ENCODE data around the gene MSX2.

MSX2 gene

DNA sequence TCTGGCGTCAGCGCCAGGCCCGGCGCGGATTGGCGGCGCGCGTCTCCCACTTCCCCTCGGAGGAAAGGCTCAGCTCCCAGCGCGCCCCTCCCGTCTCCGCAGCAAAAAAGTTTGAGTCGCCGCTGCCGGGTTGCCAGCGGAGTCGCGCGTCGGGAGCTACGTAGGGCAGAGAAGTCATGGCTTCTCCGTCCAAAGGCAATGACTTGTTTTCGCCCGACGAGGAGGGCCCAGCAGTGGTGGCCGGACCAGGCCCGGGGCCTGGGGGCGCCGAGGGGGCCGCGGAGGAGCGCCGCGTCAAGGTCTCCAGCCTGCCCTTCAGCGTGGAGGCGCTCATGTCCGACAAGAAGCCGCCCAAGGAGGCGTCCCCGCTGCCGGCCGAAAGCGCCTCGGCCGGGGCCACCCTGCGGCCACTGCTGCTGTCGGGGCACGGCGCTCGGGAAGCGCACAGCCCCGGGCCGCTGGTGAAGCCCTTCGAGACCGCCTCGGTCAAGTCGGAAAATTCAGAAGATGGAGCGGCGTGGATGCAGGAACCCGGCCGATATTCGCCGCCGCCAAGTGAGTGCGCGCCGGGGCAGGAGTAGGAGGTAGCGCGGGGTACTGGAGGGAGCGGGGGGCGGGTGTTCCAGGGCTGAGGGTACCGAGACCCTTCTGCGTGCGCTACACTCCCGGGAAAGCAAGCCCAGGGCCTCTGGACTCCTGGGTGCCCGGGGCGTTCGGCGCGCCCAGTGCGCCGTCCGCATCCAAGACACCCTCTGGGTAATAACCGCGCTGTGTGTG is at the start of gene MSX2:
Gene MSX2 (plus strand): TSS at position 99 of the 777 bp plus-strand sequence. CDS start 78 bp downstream, at position 177.
- peak; percentile 96 to 99 for DNase-seq (ENCODE audit: low read depth in 1 of 2, low spot score in 1 of 2)
- no peak for TF ChIP-seq JUND (IDR thresholded peaks at IDR 0.05; ENCODE audit: low read depth)
- in situ Hi-C loops (cut with HindIII; ENCODE audit: low pct_unique_long_range_greater_than_20kb, low sequenced_read_pairs): no loop called here

DNA sequence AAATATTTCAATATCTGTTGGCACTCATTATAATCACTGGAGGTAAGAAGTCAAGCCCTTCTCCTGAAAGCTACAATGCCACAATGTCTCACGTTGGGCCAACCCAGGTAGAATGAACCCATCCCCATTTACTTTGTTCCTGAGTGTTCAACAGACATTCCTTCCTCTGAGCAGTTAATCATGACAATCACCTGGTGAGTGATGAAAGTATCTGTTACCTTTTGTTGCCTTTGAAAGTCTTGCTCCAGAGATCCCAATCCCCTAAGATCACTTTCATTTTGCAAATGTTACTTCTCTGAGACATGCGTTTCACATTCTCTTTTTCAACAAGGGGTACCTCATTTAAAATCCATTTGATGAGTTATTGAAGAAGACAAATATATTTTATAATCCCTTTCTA is 49.3 kb upstream of the MSX2 start:
- in situ Hi-C loops (cut with HindIII; ENCODE audit: low pct_unique_long_range_greater_than_20kb, low sequenced_read_pairs): no loop called here
- no peak for DNase-seq (ENCODE audit: low read depth in 1 of 2, low spot score in 1 of 2)
- no peak for TF ChIP-seq JUND (IDR thresholded peaks at IDR 0.05; ENCODE audit: low read depth)

DNA sequence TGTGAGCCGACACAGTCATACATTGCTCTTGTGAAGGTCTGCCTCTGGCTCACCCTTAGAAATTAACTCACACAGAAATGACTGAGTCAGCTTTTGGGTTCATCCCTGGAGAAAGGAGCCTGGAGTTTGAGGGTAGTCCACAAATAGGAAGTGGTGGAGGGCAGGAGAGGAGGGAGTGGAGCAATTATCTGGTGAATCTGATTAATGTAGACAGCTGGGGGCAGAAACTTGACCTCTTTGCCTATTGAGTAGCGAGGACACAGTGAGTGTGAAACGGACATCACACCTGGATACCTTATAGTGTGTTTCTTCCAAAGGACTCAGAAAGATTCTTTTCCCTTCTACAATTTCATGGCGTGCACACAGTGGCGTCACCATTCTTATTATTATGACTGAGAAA is 48.5 kb upstream of the MSX2 start:
- in situ Hi-C loops (cut with HindIII; ENCODE audit: low pct_unique_long_range_greater_than_20kb, low sequenced_read_pairs): no loop called here
- no peak for DNase-seq (ENCODE audit: low read depth in 1 of 2, low spot score in 1 of 2)
- TF ChIP-seq JUND (IDR thresholded peaks at IDR 0.05; ENCODE audit: low read depth): no peak

DNA sequence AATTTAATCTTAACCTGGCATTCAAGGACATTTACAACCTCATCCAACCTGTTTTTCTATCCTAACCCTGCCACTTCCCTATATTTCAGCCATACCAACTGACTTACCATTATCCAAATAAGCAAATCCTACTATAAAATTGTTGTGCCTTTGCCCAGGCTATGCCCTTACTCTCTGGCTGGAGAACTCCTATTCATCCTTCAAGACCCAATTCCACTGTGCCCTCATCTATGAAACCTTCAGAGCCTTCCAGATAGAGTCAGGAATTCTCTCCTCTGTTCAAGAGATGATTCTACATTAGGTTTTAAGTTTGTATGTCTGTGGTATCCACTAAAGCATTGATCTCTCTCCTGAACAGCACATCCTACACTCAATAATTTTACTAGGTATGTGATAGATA is 46.3 kb upstream of the MSX2 start:
- no peak for TF ChIP-seq JUND (IDR thresholded peaks at IDR 0.05; ENCODE audit: low read depth)
- in situ Hi-C loops (cut with HindIII; ENCODE audit: low pct_unique_long_range_greater_than_20kb, low sequenced_read_pairs): no loop called here
- peak in 1 of 2 experiments; percentile 54 for DNase-seq (ENCODE audit: low read depth in 1 of 2, low spot score in 1 of 2)

DNA sequence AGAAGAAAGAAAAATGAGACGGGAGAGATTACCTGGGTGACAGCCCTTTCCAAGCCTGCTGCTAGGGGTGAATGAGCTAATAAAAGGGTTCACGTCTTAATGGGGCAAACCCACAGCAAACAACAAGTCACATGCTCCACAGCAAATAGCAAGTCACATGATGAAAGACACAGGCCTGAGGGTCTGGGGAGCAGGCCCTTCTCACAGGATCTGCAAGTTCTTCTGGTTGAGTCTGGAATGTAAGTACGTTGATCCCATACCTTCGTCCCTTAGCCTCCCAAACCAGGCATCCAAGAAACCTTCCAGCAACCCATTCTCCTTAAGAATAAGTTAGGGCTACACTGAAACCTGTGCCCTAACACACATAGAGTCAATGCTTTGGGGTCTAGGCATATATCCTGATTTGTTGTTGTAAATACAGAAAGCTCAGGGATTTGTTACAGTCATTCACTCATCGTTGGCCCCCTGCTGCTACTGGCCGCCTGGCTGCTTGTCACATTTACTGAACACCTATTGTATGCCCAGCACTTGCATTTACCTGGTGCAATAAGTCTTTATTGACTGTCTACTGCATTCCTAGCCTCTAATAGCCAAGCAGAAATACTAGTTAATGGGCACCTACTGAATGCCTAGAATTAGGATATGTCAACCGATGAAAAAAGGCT is 43.3 kb upstream of the MSX2 start:
- in situ Hi-C loops (cut with HindIII; ENCODE audit: low pct_unique_long_range_greater_than_20kb, low sequenced_read_pairs): no loop called here
- no peak for TF ChIP-seq JUND (IDR thresholded peaks at IDR 0.05; ENCODE audit: low read depth)
- peak in 1 of 2 experiments; percentile 60 for DNase-seq (ENCODE audit: low read depth in 1 of 2, low spot score in 1 of 2)

DNA sequence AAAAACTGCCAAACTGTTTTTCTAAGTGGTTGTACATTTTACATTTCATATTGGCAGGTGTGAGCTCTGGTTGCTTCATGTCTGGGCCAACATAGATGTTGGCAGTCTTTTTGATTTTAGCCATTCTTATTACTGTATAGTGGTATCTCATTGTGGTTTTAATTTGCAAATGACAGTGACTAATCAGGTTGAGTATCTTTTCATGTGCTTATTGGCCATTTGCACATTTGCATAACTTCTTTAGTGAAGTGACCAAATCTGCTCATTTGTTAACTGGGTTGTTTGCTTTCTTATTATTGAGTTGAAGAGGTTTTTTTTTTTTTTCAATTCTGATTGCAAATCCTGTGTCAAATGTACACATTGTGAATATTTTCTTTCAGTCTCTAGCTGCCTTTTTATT is 36.9 kb upstream of the MSX2 start:
- TF ChIP-seq JUND (IDR thresholded peaks at IDR 0.05; ENCODE audit: low read depth): no peak
- DNase-seq (ENCODE audit: low read depth in 1 of 2, low spot score in 1 of 2): no peak
- in situ Hi-C loops (cut with HindIII; ENCODE audit: low pct_unique_long_range_greater_than_20kb, low sequenced_read_pairs): no loop called here

DNA sequence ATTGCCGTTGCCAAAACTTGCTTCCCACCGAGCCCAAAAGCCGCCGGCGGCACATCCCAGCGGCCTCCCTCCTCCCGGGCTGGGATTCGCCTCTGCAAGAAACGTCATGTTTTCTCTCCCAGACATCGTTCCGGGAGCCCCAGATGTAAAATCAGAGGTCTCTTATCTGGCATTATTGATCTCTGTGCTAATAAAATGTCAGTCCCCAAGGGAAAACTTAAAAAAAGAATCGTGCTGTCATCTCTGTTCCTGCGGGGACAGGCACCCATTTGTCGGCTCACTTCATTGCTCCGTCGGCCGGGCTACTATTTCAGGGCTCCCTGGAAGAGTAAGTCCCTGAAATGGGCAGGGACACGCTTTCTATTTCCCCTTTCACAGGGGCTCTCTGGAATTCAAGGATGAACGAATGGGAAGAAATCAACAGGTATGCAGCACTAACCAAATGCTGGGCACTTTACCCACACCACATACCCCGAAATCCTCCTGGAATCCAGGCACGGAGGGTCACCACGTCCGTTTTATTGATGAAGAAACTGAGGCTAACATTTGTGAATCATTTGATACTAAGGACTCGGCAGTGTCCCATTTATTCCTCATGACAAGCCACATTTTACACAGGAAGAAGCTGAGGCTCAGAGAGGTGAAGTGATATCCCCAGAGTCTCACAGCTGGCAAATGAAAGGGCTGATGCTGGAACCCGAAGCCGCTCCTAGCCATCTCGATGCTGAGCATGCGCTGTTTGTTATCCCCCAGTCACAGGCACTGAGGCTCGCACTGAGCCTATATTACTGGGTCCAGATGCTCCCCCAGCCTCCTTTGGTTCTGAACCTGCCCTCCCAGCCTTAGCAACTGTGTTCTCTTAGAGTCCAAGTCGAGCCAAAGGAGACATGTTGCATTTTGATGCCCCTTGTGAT is 35.7 kb upstream of the MSX2 start:
- in situ Hi-C loops (cut with HindIII; ENCODE audit: low pct_unique_long_range_greater_than_20kb, low sequenced_read_pairs): no loop called here
- DNase-seq (ENCODE audit: low read depth in 1 of 2, low spot score in 1 of 2): no peak
- no peak for TF ChIP-seq JUND (IDR thresholded peaks at IDR 0.05; ENCODE audit: low read depth)

DNA sequence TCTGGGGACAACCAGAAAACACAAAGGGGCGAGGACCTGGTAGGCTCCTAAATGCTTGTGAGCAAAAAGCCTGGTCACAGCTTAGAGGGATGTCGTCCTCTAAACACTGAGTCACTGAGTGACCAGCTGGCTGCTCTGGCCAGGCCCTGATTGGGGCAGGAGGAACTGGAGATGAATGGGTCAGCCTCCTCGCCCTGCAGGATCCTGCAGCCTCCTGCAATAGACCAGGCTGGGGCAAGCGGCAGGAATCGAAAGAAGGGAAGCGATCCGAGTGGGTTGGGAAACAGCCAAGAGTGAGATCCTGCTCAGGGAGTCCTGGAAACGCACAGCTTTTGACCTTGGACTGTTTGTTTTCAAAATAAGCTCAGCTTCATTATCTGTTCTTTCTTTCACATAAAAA is 34.1 kb upstream of the MSX2 start:
- DNase-seq (ENCODE audit: low read depth in 1 of 2, low spot score in 1 of 2): peak in 1 of 2 experiments; percentile 60
- TF ChIP-seq JUND (IDR thresholded peaks at IDR 0.05; ENCODE audit: low read depth): no peak
- in situ Hi-C loops (cut with HindIII; ENCODE audit: low pct_unique_long_range_greater_than_20kb, low sequenced_read_pairs): no loop called here

DNA sequence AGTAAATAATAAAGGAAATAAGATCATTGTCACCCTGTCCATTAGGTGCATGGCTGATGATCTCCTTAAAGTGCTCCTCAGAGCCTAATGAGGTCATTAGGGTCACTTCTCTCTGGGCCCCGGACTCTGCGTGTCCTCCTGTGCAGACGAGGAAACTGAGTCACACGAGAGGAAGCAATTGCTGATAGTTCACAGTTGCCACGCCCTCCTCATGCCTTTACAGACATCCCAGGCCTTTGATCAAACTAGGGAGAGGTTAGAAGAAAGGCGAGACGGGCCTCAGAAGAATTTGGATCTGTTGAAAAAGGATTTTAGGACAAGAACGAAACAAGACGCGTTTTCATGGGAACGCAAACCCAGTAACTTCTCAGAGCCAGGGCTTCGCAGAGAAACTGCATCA is 32.0 kb upstream of the MSX2 start:
- TF ChIP-seq JUND (IDR thresholded peaks at IDR 0.05; ENCODE audit: low read depth): no peak
- in situ Hi-C loops (cut with HindIII; ENCODE audit: low pct_unique_long_range_greater_than_20kb, low sequenced_read_pairs): no loop called here
- DNase-seq (ENCODE audit: low read depth in 1 of 2, low spot score in 1 of 2): no peak

DNA sequence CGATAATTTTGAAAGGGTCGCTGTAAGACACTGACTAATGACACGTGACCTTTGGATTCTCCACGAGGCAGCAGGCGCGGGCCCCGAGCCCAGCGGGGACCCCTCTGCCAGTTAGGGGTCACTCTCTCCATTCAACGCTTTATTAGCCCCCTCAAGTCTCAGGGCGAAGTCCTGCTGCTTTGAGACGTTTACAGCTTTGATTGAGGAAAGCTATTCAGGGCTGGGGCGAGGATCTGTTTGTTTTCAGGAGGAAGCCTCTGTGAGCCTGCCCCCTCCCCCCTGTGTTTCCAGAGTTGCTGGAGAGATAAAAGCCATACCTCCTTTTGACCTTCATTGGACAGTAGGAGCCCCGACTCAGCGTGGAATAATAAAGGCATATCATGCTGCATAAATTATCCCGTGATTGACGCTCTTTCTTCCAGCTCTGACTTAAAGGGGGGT is 31.4 kb upstream of the MSX2 start:
- no peak for DNase-seq (ENCODE audit: low read depth in 1 of 2, low spot score in 1 of 2)
- in situ Hi-C loops (cut with HindIII; ENCODE audit: low pct_unique_long_range_greater_than_20kb, low sequenced_read_pairs): no loop called here
- TF ChIP-seq JUND (IDR thresholded peaks at IDR 0.05; ENCODE audit: low read depth): no peak

DNA sequence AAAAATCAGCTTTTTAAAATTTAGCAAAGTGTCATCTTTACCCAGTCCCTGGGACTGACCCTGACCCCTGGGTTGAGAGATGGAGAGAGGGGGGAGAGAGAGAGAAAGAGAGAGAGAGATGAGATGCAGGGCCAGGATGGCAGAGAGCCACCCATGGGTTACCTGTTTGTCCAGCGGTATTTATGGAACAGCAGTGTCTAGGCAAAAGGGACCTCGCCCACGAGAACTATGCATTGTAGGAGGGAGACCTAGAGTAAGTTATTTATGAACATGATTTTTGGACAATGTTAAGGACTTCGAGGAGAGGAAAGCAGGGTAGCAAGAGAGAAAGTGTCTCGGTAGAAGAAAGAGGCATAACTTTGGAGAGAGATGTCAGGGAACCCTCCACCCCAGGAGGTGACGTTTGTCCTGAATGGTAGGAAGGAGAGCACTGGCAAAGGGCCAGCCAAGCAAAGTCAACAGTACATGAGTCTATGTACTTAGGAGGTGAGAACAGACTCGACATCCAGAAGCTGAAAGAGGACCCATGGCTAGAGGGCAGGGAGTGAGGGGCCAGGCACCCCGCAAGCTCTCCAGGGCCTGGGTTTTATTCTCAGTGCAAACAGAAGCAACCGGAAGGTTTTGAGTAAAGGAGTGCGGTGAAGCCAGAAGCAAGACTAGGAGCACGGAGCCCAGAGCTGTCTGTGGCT is 30.5 kb upstream of the MSX2 start:
- no peak for TF ChIP-seq JUND (IDR thresholded peaks at IDR 0.05; ENCODE audit: low read depth)
- peak; percentile 54 to 88 for DNase-seq (ENCODE audit: low read depth in 1 of 2, low spot score in 1 of 2)
- in situ Hi-C loops (cut with HindIII; ENCODE audit: low pct_unique_long_range_greater_than_20kb, low sequenced_read_pairs): no loop called here

DNA sequence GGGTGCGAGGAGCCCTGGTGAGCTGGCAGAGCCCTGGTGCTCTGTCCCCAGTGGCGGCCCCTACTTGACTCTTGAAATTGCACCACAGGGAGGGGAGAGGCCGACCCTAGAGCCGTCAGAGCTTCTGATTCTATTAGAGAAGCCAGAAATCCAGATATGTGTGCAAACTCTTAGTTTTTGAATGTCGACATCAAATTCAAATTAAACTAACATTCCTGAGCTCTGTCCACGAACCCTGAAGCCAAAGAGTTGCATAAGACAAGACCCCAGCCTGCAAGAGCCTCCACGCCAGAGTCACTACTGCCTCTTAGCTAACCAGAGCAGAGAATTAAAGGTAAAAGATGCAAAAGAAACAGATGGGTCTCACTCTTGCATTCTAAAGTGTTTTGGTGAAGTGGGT is 29.8 kb upstream of the MSX2 start:
- no peak for DNase-seq (ENCODE audit: low read depth in 1 of 2, low spot score in 1 of 2)
- no peak for TF ChIP-seq JUND (IDR thresholded peaks at IDR 0.05; ENCODE audit: low read depth)
- in situ Hi-C loops (cut with HindIII; ENCODE audit: low pct_unique_long_range_greater_than_20kb, low sequenced_read_pairs): no loop called here
